Measurements from ENCODE around the gene TRPV2. TPM values are rescaled to one million over a fixed set of nuclear protein-coding genes. Genes with fewer than 3 reads are reported as not detected.

Gene TRPV2
- total RNA-seq, 1 experiment from 2014 or later: 1.0 TPM

DNA sequence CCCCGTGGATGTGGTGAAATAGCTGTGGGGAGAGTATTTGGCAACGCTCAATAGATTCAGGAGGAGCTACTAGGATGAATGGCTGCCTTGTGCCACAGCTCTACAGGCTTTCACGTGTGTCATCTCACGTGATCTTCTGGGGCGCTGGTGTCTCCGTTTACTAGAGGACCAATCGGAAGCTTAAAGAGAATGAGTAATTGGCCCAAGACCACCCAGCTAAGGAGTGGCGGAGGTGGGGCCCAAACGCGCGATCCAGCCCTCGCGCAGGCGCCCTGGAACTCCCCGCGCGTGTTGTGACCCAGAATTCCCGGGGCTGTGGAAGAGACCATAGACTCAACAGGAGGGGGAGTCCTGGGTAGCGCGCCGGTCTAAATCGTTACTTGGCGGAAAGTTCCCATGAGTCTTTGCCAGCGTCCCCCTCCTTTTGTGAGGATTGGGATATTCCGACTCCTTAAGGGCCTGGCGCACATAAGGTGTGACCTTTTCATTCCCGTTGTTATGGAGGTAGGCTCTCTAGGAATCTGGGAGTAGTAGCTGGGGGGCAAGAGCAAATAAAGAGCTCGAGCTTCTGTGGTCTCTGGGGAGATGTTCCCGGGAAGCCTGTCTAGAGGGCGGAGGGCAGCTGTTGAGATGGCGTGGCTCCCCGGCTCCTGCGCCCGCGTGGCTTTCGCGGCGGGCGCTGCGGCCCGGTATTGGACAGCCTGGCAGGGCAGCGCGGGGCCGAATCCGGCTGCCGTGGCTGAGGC is 23.4 kb downstream of the TRPV2 start:
- peaks cover 0 to 2% of the 10 kb centered on the region in 2 experiments; a peak in 1 of 5 replicates for H3K9me3 Mint-ChIP-seq
- H3K9ac ChIP-seq (ENCODE audit: extremely low read depth, insufficient read length, low read length): peak overlapping the region; percentile 99
- H3K27ac ChIP-seq (ENCODE audit: insufficient read length, low read depth, low read length): peak overlapping the region; percentile 74
- H3K4me1 ChIP-seq (ENCODE audit: insufficient read depth, low read length): 0 out of 2 replicates have a peak, but pooled peaks cover 4% of the 10 kb centered on the region
- H3T11ph ChIP-seq (ENCODE audit: low read length): no peak overlapping the region
- no peak overlapping the region for H2BK12ac ChIP-seq (ENCODE audit: insufficient read length, low read depth, low read length)
- peaks cover 9% of the 10 kb centered on the region for H3K23me2 ChIP-seq (ENCODE audit: insufficient read length, low read depth, low read length, poor library complexity, severe bottlenecking)
- peaks cover 39 to 48% (median 48%) of the 10 kb centered on the region in 3 experiments for H3K36me3 Mint-ChIP-seq (ENCODE audit: insufficient read depth in 1 of 3, low read depth in 3 of 3)
- no peak overlapping the region for H2BK15ac ChIP-seq (ENCODE audit: low read depth, low read length)
- H2AFZ ChIP-seq (ENCODE audit: low read length): no peak overlapping the region
- H3K56ac ChIP-seq (ENCODE audit: insufficient read length, low read depth, low read length): no peak overlapping the region
- no peaks in the 10 kb centered on the region for H3K9me3 ChIP-seq (ENCODE audit: control insufficient read depth, low read depth, low read length)
- no CpG with 5 or more reads among the region's 46 CpGs for WGBS (ENCODE audit: extremely low coverage, insufficient read length, low lambda C conversion rate)
- H3K27me3 ChIP-seq (ENCODE audit: insufficient read depth, low read length): no peaks in the 10 kb centered on the region
- peak overlapping the region; percentile 71; the same call in 1 of the 2 replicates for H3K14ac ChIP-seq (ENCODE audit: insufficient read depth, low read length)
- no peak overlapping the region for H3K4ac ChIP-seq (ENCODE audit: low read depth, low read length)
- H2BK20ac ChIP-seq (ENCODE audit: low read depth, low read length, poor library complexity, severe bottlenecking): no peak overlapping the region
- peaks cover 46 to 59% of the 10 kb centered on the region in 2 experiments for H3K4me1 Mint-ChIP-seq
- H3K79me1 ChIP-seq (ENCODE audit: insufficient read depth, low read depth, low read length, poor library complexity, severe bottlenecking): peaks cover 9% of the 10 kb centered on the region
- TF ChIP-seq, protein P1, sequence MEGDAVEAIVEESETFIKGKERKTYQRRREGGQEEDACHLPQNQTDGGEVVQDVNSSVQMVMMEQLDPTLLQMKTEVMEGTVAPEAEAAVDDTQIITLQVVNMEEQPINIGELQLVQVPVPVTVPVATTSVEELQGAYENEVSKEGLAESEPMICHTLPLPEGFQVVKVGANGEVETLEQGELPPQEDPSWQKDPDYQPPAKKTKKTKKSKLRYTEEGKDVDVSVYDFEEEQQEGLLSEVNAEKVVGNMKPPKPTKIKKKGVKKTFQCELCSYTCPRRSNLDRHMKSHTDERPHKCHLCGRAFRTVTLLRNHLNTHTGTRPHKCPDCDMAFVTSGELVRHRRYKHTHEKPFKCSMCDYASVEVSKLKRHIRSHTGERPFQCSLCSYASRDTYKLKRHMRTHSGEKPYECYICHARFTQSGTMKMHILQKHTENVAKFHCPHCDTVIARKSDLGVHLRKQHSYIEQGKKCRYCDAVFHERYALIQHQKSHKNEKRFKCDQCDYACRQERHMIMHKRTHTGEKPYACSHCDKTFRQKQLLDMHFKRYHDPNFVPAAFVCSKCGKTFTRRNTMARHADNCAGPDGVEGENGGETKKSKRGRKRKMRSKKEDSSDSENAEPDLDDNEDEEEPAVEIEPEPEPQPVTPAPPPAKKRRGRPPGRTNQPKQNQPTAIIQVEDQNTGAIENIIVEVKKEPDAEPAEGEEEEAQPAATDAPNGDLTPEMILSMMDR (conservative IDR thresholded peaks at IDR 0.05): no peak
- H3K4me2 ChIP-seq (ENCODE audit: insufficient read depth, insufficient read length, low read length): peak overlapping the region; percentile 97
- H2BK5ac ChIP-seq (ENCODE audit: insufficient read length, low read length): peak overlapping the region; percentile 1
- H3K27me3 Mint-ChIP-seq (ENCODE audit: low read depth): peaks cover 2% of the 10 kb centered on the region
- H4K8ac ChIP-seq (replicated peaks; ENCODE audit: insufficient read length, low read depth, low read length): no peak overlapping the region
- H3K23ac ChIP-seq (ENCODE audit: insufficient read length, low read depth, low read length): no peak overlapping the region
- peak; percentile 100 for DNase-seq
- no peaks in the 10 kb centered on the region for H4K20me1 ChIP-seq (ENCODE audit: control insufficient read depth, insufficient read depth, insufficient read length)
- H3K79me2 ChIP-seq (ENCODE audit: insufficient read depth, low read length): peaks cover 5% of the 10 kb centered on the region; the same call in 1 of the 2 replicates
- peak overlapping the region; percentile 99 for H3K4me3 Mint-ChIP-seq
- H4K5ac ChIP-seq (ENCODE audit: insufficient read length, low read depth, low read length): peak overlapping the region; percentile 89
- peak overlapping the region; percentile 65 for H3K18ac ChIP-seq (ENCODE audit: insufficient read length, low read depth, low read length)
- H3K27ac Mint-ChIP-seq: peak overlapping the region; percentile 98 to 100 (median 98)
- no peak overlapping the region for H2BK120ac ChIP-seq (ENCODE audit: low read depth, low read length, poor library complexity, severe bottlenecking)
- no peak overlapping the region for H4K91ac ChIP-seq (ENCODE audit: insufficient read length, low read depth, low read length)
- H2AK5ac ChIP-seq (ENCODE audit: insufficient read length, low read length): no peak overlapping the region
